HG03095 (cell line): ENCODE measurements around the gene EIF3CL.
"Not testable (repeated sequence)": the region's sequence is repeated elsewhere in the genome, so short reads cannot be mapped to it uniquely, and the experiment has no call there.

Experiments used
- ATAC-seq: cut with Tn5 transposase; IDR thresholded peaks from one replicate; pipeline ENCODE4 v1.9.1; 2021; ENCODE audit warnings: moderate library complexity; ENCODE audit not compliant: unreplicated experiment

EIF3CL gene

DNA sequence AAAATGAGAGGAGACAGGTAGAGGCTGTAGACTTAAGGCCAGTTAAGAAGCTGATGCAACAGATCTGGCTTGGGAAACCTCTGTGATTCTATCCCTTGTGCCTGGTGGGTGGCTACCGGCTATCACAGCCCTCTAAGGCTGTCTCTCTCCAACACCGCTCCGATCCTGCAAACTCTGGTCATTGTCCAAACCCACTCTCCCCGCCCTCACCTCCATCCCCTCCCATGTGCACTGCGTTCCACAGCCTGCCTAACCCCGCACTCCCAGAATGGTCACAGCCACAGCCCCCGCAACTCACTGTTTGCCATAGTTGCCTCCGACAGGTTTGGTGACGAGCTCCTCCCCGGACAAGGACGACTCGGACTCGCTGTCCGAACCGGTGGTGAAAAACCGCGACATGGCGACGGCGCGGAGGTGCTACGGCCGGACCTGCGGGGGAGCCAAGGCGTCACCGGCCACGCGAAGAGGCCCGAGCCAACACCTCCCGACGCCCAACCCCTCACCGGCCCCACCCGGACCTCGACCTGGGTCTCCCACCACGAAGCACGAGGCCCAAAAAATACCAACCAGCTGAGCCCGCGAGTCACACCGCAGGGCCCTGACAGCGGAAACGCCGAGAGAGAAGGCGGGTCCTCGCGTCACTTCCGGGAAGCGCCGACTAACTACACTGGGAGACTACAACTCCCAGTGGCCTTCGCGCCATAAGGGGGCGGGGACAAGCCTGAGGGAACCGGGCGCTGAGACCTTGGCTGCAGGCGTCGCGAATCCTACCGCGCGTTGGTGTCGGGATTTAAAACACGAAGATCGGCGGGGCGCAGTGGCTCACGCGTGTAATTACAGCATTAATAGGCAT, at the start of gene EIF3CL:
Gene EIF3CL, minus strand, starts transcription at position 622 of the 853 bp plus-strand sequence. Its CDS starts 223 bp downstream, at position 399.
- peak; percentile 93 for ATAC-seq

DNA sequence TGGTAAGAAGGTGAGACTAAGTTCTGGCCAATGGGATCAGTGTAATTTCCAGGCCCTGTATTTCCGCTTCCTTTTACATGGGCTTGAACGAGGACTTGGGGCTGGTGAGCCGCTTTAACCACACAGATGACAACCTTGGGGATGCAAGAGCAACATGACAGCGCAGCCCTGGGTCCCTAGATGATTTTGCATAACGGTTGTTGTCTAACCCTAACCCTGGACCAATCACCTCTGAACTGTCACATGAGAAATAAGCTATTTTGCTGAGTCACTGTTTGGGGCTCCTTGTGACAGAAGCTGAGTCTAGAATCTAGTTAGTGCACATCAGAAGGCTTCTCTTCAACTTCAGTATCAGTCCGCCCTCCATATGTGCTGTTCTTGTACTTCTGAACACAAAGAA, 43.4 kb upstream of the EIF3CL start:
- not testable (repeated sequence) for ATAC-seq

- ATAC-seq, result not testable (repeated sequence)
Measured at GRCh38 chr16:28446388-28446787, 42.7 kb upstream of the EIF3CL start.

DNA sequence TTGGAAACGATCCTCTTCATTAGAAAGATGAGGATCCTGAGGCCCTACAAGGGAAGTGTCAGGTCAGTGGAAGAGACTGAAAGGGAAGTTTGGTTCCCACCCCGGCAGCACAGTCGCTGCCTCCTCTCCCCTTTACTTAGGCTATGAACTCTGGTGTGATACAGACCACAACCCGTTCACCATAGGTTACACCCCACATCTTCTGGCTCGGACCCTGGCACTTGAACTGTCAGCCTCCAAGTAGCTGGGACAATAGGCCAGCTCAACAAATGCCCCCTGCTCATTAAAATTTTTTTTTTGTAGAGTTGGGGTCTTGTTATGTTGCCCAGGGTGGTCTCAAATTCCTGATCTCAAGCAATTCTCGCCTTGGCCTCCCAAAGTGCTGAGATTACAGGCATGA, 40.3 kb upstream of the EIF3CL start:
- not testable (repeated sequence) for ATAC-seq

DNA sequence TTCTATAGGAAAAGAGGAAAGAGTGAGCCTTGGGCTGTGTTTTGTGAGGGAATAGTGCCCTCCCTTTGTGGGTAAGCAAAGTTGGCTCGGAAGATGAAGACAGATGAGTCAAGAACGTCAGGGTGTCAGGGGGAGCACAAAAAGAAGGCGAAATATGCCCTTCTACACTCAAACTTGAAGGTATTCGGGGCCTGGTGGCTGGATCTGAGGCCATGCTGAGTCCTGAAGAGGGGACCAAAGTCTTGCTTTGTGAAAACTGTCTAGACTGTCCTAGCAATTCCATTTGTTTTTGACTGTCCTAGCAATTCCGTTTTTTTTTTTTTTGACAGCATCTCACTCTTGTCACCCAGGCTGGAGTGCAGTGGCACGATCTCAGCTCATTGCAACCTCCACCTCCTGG, 35.3 kb upstream of the EIF3CL start:
- not testable (repeated sequence) for ATAC-seq

- ATAC-seq, result not testable (repeated sequence)
Measured at GRCh38 chr16:28435340-28435739, 31.7 kb upstream of the EIF3CL start.

DNA sequence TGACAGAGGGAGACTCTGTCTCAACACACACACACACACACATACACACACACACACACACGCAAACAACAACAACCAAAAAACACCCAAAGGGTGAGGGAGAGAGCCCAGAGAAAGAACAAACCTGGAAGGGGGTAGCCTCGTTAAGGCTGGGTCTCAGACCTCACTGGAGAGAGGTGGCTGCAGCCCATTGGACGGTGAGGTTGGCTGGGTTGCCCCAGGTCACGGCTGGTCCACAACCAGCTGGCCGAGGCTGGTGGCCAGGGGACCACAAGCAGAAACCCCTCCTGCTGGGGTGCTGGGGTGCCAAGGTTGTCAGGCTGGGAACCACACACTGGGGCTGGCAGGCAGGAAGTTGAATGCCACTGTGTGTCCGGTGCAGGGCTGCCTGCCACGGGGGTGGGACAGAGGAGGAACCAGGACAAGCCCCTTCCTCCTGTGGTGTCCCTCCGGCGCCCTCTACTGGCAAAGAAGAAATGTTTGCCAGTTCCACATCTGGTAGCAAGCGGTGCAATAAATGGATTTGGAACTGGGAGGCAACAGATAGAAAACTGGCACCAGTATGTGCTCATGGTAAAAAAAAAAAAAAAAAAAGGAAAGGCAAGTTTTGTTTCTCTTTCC, 22.5 kb upstream of the EIF3CL start:
- ATAC-seq, result not testable (repeated sequence)

DNA sequence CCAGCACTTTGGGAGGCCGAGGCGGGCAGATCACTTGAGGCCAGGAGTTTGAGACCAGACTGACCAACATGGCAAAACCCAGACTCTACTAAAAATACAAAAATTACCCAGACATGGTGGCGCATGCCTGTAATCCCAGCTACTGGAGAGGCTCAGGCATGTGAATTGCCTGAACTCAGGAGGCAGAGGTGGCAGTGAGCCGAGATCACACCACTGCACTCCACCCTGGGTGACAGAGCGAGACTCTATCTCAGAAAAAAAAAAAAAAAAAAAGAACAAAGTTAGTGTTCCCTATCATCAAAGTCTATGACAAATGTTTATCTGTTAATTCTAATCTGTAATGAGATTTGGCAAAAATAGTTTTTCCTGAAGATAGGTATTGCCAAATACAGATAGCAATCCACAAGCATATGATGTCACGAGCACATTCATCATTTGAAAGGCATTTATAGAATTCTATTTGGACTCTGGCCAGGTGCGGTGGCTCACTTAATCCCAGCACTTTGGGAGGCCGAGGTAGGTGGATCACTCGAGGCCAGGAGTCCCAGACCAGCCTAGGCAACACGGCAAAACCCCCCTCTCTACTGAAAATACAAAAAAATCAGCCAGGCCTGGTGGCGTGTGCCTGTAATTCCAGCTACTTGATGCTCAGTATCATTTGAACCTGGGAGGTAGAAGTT, 17.6 kb upstream of the EIF3CL start:
- not testable (repeated sequence) for ATAC-seq

GRCh38 chr16:28417033-28417432, 13.4 kb upstream of the EIF3CL start:
- ATAC-seq, result not testable (repeated sequence)

GRCh38 chr16:28414530-28414929, 10.9 kb upstream of the EIF3CL start:
- not testable (repeated sequence) for ATAC-seq

DNA sequence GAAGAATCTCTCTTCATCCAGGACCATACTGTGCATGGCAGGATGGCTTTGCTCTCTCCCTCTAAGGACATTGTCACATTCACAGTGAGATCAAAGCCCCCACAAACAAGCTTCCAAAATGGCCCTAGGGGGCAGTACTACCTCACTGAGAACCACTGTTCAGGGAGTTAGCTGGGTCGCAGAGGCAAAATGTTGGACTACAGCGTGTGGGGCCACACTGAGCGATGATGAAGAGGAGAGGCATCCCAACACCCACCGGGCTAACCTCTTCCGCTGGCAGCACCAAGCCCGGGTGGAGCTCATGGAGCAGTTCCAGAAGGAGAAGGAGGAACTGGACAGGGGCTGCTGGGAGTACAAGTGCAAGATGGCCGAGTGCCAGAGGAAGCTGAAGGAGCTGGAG, 9.9 kb upstream of the EIF3CL start:
- ATAC-seq, result not testable (repeated sequence)

DNA sequence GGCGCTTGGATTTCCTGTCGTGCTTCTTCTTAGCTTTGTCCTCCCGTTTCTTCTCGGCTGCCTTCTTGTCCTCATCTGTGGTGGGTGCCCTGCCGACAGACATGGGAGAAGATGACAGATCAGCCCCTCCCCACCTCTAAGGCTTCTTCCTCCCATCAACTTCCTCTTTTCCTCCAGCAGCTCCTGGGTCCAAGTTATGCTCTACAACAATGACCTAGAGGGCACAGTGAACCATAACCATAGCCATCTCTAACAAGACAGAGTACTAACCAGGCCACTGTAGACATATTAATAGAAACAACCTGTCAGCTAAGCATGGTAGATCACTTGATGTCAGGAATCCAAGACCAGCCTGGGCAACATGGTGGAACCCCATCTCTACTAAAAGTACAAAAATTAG, 11.6 kb downstream of the EIF3CL start:
- ATAC-seq, result not testable (repeated sequence)

- ATAC-seq, result not testable (repeated sequence)
Measured at GRCh38 chr16:28382177-28382867, 21.3 kb downstream of the EIF3CL start.

GRCh38 chr16:28377822-28378221, 25.8 kb downstream of the EIF3CL start:
- ATAC-seq, result not testable (repeated sequence)

GRCh38 chr16:28377108-28377625, 26.5 kb downstream of the EIF3CL start:
- not testable (repeated sequence) for ATAC-seq

DNA sequence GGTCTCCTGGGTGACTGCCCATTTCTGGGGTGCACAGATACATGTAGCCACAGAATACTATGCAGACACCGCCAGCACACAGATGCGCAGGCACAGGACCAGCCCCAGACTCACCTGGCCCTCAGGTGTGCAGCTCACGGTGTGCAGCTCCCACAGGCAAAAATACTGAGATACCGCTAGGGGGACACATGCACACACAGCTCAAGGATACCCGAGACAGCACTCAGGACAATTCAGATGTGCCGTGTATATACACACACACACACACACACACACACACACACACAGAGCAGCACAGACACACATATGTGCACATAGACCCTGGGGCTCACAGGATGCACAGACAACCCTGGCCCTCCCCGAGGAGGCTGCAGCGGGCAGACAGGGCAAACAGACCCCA, 28.5 kb downstream of the EIF3CL start:
- ATAC-seq, result not testable (repeated sequence)

DNA sequence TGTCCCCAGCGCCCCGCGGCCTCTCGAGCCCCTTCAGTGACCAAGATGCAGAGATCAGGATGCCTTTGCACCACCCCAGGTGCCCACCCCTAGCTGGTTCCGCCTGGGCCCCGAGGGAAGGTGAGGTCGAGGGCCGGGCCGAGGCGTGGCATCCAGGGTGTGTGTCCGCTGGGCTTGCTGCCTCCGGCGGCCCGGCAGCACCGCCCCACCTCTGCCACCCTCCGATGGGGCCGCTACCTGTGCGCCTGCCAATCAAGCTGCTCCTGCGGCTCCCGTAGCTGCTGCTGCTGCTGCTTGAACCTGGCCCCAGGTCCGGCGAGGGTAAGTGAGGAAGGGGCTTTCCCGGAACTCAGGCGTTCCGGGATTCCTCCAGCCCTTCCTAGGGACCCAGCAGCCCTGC, 29.4 kb downstream of the EIF3CL start:
- ATAC-seq, result not testable (repeated sequence)

DNA sequence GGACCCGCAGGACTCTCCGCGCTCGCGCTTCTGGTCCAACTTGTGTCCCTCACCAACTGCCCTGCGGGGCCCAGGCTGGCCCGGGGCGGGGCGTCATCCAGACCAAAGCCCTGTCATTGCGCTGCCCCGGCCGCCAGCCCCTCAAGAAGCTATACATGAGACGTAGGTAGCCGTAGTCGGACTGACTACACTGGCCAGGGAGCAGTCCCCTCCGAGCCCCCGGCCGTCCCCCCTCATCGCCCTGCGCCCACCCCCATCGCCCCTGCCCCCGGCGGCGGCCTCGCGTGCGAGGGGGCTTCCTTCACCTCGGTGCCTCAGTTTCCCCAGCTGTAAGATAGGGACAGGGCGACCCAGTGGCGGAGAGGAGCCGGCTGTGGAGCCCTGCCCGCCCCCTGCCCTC, 35.7 kb downstream of the EIF3CL start:
- ATAC-seq, result not testable (repeated sequence)

GRCh38 chr16:28364268-28365173, 39.1 kb downstream of the EIF3CL start:
- peak; percentile 95 for ATAC-seq

DNA sequence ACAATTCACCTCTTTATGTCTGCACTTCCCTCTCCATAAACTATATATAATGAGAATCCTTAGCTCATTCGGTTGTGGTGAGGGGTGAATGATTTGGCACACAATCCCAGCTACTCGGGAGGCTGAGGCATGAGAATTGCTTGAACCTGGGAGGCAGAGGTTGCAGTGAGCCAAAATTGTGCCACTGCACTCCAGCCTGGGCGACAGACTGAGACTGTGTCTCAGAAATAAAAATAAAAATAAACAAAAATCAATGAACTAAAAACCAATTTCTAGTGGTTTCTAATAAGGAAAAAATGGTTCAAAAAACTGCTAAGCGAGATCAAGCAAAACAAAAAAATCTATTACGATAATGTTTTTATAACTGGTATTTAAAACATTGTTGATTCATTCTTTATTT, 40.2 kb downstream of the EIF3CL start, which contains the start of gene NPIPB6:
Gene NPIPB6, minus strand, starts transcription at position 101 of the 400 bp plus-strand sequence. CDS start 686 bp downstream, outside the sequence.
- ATAC-seq, result not testable (repeated sequence)
